ENCODE results near the gene SLC12A8. TPM values are rescaled to one million over a fixed set of nuclear protein-coding genes. Genes with fewer than 3 reads are reported as not detected.

SLC12A8 gene
- total and polyA plus RNA-seq, 9 of the 15 experiments (the other 6 are each of a cell fraction or from before 2014, with no cell fraction given) = 0.04 to 0.33 (median 0.09) TPM; not detected in 4

DNA sequence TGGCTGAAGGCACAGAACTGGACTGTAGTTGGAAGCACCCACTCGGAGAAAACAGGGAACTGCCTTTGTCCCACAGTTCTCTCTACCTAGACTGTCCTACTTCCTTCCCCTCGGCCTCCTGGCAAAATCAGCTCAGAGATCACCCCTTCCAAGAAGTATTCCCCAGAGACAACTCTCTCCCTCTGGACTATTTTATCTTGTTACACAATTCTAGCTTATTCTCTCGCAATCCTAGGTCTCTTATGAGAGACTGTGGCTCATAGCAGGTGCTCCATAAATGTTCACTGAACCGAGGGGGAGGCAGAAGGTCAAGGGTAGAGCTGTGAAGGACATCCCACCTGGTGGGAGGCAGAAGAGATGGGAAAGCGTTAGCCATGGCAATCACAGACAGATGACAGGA lies 167.4 kb downstream of the SLC12A8 start:
- ChIA-PET POLR2A (no interaction called here), CTCF (ENCODE audit: low intra/inter-chr PET ratio) (no interaction called here)
- no peak overlapping the region for H3K9ac ChIP-seq (ENCODE audit: insufficient read depth in 1 of 2, low read depth in 2 of 2, low read length in 2 of 2)
- H4K20me1 ChIP-seq (replicated peaks; ENCODE audit: control insufficient read depth, insufficient read depth, low read length) = no peaks in the 10 kb centered on the region
- ATAC-seq (no peak), FAIRE-seq (no peak), DNase-seq (ENCODE audit: extremely low read depth in 1 of 4, low spot score in 3 of 4) (no peak)
- no peaks in the 10 kb centered on the region for H3K4me1 ChIP-seq (replicated peaks in 1 of 2; ENCODE audit: control insufficient read depth in 2 of 2, insufficient read depth in 2 of 2, low read length in 2 of 2)
- peaks cover 0 to 27% of the 10 kb centered on the region in 2 experiments; a peak in 3 of 5 replicates for H3K27me3 ChIP-seq (ENCODE audit: control insufficient read depth in 2 of 2, insufficient read depth in 2 of 2, low read length in 2 of 2)
- TF ChIP-seq SREBF2 (CRISPR knock-in tag; IDR thresholded peaks at IDR 0.05) (no peak), ZNF124 (CRISPR knock-in tag; IDR thresholded peaks at IDR 0.05) (no peak), GATAD2B (IDR thresholded peaks at IDR 0.05; ENCODE audit: borderline replicate concordance) (no peak), ZKSCAN8 (CRISPR knock-in tag; IDR thresholded peaks at IDR 0.05) (no peak), SETDB1 (IDR thresholded peaks at IDR 0.05; ENCODE audit: low read length) (no peak), ZNF57 (CRISPR knock-in tag; IDR thresholded peaks at IDR 0.05) (no peak), MEF2A (IDR thresholded peaks at IDR 0.05; ENCODE audit: control insufficient read depth, low read depth, low read length) (no peak), NONO (IDR thresholded peaks at IDR 0.05; ENCODE audit: low read depth in 2 of 2, low read length in 1 of 2) (no peak), PCBP2 (IDR thresholded peaks at IDR 0.05; ENCODE audit: low read depth, low read length, poor library complexity, severe bottlenecking) (no peak), GABPB2 (CRISPR knock-in tag; conservative IDR thresholded peaks at IDR 0.05) (no peak), RBFOX2 (IDR thresholded peaks at IDR 0.05; ENCODE audit: low read depth, low read length) (no peak), ELF1 (tag; IDR thresholded peaks at IDR 0.05) (no peak), TBP (optimal IDR thresholded peaks at IDR 0.05; ENCODE audit: low read depth, low read length) (no peak)
- TF ChIP-seq, protein P1, sequence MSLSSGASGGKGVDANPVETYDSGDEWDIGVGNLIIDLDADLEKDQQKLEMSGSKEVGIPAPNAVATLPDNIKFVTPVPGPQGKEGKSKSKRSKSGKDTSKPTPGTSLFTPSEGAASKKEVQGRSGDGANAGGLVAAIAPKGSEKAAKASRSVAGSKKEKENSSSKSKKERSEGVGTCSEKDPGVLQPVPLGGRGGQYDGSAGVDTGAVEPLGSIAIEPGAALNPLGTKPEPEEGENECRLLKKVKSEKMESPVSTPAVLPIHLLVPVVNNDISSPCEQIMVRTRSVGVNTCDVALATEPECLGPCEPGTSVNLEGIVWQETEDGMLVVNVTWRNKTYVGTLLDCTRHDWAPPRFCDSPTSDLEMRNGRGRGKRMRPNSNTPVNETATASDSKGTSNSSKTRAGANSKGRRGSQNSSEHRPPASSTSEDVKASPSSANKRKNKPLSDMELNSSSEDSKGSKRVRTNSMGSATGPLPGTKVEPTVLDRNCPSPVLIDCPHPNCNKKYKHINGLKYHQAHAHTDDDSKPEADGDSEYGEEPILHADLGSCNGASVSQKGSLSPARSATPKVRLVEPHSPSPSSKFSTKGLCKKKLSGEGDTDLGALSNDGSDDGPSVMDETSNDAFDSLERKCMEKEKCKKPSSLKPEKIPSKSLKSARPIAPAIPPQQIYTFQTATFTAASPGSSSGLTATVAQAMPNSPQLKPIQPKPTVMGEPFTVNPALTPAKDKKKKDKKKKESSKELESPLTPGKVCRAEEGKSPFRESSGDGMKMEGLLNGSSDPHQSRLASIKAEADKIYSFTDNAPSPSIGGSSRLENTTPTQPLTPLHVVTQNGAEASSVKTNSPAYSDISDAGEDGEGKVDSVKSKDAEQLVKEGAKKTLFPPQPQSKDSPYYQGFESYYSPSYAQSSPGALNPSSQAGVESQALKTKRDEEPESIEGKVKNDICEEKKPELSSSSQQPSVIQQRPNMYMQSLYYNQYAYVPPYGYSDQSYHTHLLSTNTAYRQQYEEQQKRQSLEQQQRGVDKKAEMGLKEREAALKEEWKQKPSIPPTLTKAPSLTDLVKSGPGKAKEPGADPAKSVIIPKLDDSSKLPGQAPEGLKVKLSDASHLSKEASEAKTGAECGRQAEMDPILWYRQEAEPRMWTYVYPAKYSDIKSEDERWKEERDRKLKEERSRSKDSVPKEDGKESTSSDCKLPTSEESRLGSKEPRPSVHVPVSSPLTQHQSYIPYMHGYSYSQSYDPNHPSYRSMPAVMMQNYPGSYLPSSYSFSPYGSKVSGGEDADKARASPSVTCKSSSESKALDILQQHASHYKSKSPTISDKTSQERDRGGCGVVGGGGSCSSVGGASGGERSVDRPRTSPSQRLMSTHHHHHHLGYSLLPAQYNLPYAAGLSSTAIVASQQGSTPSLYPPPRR (CRISPR knock-in tag; IDR thresholded peaks at IDR 0.05; ENCODE audit: borderline replicate concordance) = no peak
- in situ Hi-C loops (cut with MboI) (no loop called here), intact Hi-C loops (cut with micrococcal nuclease) (no loop called here)
- no peaks in the 10 kb centered on the region for H3K79me2 ChIP-seq (ENCODE audit: control insufficient read depth, insufficient read depth, low read length)
- H3K27ac ChIP-seq (ENCODE audit: extremely low read depth, low read depth, low read length) = no peak overlapping the region
- no peak overlapping the region for H3K4me3 ChIP-seq
- no peak overlapping the region for H3K4me2 ChIP-seq (ENCODE audit: insufficient read depth, low read length)
- WGBS (ENCODE audit: insufficient coverage, low coverage, missing lambda C conversion rate) = 0% methylated on average over 5 of the region's 5 CpGs
- no peaks in the 10 kb centered on the region for H3K9me1 ChIP-seq (ENCODE audit: control insufficient read depth, insufficient read depth, low read length)
- BruUV-seq (replicated peaks) = no TSS peak
- no peaks in the 10 kb centered on the region for H3K36me3 ChIP-seq (ENCODE audit: control insufficient read depth, insufficient read depth, low read length)
- no peak overlapping the region for H2AFZ ChIP-seq (ENCODE audit: low read depth, low read length)
- H3K9me3 ChIP-seq (replicated peaks; ENCODE audit: control insufficient read depth, insufficient read depth, low read depth, low read length) = no peaks in the 10 kb centered on the region
